Measurements from ENCODE around the gene NAA11.

NAA11 gene

DNA sequence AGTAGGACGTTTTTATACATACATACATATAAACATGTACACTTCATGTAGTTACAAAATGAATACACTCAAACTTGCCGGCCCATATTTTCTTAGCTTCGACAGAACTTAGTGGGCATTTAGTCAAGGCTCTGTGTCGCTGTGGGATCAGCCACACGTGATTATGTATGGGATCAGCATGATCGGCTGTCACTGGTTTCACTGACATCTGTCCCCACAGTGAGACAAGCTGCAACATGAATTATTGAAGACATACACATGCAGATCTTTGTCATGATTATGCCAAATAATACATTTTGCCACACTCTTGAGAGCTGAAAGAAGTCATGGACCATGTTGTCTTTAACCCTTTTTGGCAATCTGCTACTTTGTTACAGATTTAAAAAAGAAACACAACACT is 38.2 kb upstream of the NAA11 start:
- DNase-seq: no peak
- Histone ChIP-seq H2BK120ac (ENCODE audit: insufficient read depth, low read length, poor library complexity) (no peak overlapping the region), H4K12ac (ENCODE audit: low read depth, low read length) (no peak overlapping the region), H2BK5ac (ENCODE audit: low read depth, low read length, poor library complexity) (no peak overlapping the region), H3K23ac (ENCODE audit: low read length) (no peak overlapping the region), H4K91ac (ENCODE audit: low read depth, low read length) (no peak overlapping the region), H3K79me2 (ENCODE audit: control insufficient read depth, insufficient read depth, low read length, poor library complexity) (no peaks in the 10 kb centered on the region), H3K4ac (ENCODE audit: low read depth, low read length) (no peak overlapping the region), H2AFZ (ENCODE audit: insufficient read depth, low read length, poor library complexity) (no peak overlapping the region), H3K14ac (ENCODE audit: low read length) (no peak overlapping the region), H3K36me3 (ENCODE audit: control insufficient read depth in 1 of 2, insufficient read depth in 2 of 2, low read length in 2 of 2) (no peaks in the 10 kb centered on the region), H3K4me3 (ENCODE audit: low read depth, low read length) (no peak overlapping the region), H2AK5ac (ENCODE audit: low read length) (no peak overlapping the region), H3K18ac (ENCODE audit: low read length) (no peak overlapping the region), H3K4me2 (ENCODE audit: low read length) (no peak overlapping the region), H3K27ac (ENCODE audit: low read depth, low read length) (no peak overlapping the region), H3K4me1 (ENCODE audit: control insufficient read depth in 1 of 2, insufficient read depth in 2 of 2, low read length in 2 of 2) (no peaks in the 10 kb centered on the region), H2BK12ac (ENCODE audit: low read length) (no peak overlapping the region), H3K27me3 (ENCODE audit: insufficient read depth, low read length) (no peaks in the 10 kb centered on the region), H3K9me3 (ENCODE audit: insufficient read depth, low read depth, low read length) (no peaks in the 10 kb centered on the region), H4K8ac (ENCODE audit: low read depth, low read length) (no peak overlapping the region), H3K9ac (ENCODE audit: low read length) (no peak overlapping the region), H3K79me1 (ENCODE audit: low read length) (no peaks in the 10 kb centered on the region)
- WGBS (ENCODE audit: extremely low coverage, insufficient coverage, insufficient read length): no CpG with 5 or more reads among the region's 6 CpGs

DNA sequence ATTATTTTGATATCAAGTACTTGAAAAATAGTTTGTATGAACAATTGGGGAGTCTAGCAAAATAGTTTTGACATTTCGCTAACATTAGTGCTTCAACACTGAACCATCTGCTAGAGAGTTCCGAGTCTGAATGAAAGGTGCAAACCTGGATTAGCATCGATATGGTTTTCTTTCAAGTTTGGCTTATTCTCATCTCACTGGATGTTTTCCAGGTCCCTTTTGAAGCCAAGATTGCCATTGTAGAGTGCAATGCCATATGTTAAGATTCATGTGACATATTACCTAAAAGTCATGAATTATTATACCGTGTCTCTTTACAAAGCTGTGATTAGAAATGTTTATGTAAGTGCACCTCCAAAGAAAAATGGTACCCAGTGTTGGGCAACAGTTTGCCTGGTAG is 36.8 kb upstream of the NAA11 start:
- no peak overlapping the region for H2BK12ac ChIP-seq (ENCODE audit: low read length)
- no CpG with 5 or more reads among the region's 4 CpGs for WGBS (ENCODE audit: extremely low coverage, insufficient coverage, insufficient read length)

DNA sequence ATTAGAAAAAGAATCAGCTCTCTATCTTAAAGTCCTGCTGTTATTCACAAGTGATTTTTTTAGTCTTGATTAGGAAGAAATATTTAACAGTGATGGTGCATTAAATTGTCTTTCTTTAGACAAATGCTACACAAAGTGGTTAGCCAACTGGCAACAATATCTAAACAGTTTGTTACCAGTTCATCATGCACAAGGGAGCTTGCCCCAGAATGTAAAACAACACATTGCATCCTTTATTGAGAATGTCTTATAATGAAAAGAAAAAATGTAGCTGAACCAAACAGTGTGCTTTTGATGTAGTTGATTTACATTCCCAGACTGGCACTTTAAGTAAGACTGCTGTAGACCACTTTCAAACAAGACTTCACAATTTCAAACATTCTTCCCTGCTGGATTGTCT is 34.1 kb upstream of the NAA11 start:
- Histone ChIP-seq H2BK12ac (ENCODE audit: low read length) (no peak overlapping the region), H3K14ac (ENCODE audit: low read length) (no peak overlapping the region), H2BK120ac (ENCODE audit: insufficient read depth, low read length, poor library complexity) (no peak overlapping the region), H3K36me3 (ENCODE audit: control insufficient read depth in 1 of 2, insufficient read depth in 2 of 2, low read length in 2 of 2) (no peaks in the 10 kb centered on the region), H2AK5ac (ENCODE audit: low read length) (no peak overlapping the region), H3K23ac (ENCODE audit: low read length) (no peak overlapping the region), H3K9ac (ENCODE audit: low read length) (no peak overlapping the region), H4K12ac (ENCODE audit: low read depth, low read length) (no peak overlapping the region), H4K8ac (ENCODE audit: low read depth, low read length) (no peak overlapping the region), H3K27ac (ENCODE audit: low read depth, low read length) (no peak overlapping the region), H3K4ac (ENCODE audit: low read depth, low read length) (no peak overlapping the region), H2BK5ac (ENCODE audit: low read depth, low read length, poor library complexity) (no peak overlapping the region), H3K18ac (ENCODE audit: low read length) (no peak overlapping the region), H3K79me2 (ENCODE audit: control insufficient read depth, insufficient read depth, low read length, poor library complexity) (no peaks in the 10 kb centered on the region), H3K9me3 (ENCODE audit: insufficient read depth, low read depth, low read length) (no peaks in the 10 kb centered on the region), H2AFZ (ENCODE audit: insufficient read depth, low read length, poor library complexity) (no peak overlapping the region), H3K79me1 (ENCODE audit: low read length) (no peaks in the 10 kb centered on the region), H3K4me1 (ENCODE audit: control insufficient read depth in 1 of 2, insufficient read depth in 2 of 2, low read length in 2 of 2) (no peaks in the 10 kb centered on the region), H4K91ac (ENCODE audit: low read depth, low read length) (no peak overlapping the region), H3K4me3 (ENCODE audit: low read depth, low read length) (no peak overlapping the region), H3K4me2 (ENCODE audit: low read length) (no peak overlapping the region), H3K27me3 (ENCODE audit: insufficient read depth, low read length) (no peaks in the 10 kb centered on the region)
- no peak for DNase-seq

More for the DNA sequence above, 36.8 kb upstream of the NAA11 start:
- no peaks in the 10 kb centered on the region for H3K27me3 ChIP-seq (ENCODE audit: insufficient read depth, low read length)
- H3K4me2 ChIP-seq (ENCODE audit: low read length): no peak overlapping the region
- H3K4me3 ChIP-seq (ENCODE audit: low read depth, low read length): no peak overlapping the region
- no peak overlapping the region for H2BK5ac ChIP-seq (ENCODE audit: low read depth, low read length, poor library complexity)
- no peak overlapping the region for H2AFZ ChIP-seq (ENCODE audit: insufficient read depth, low read length, poor library complexity)
- no peak overlapping the region for H3K27ac ChIP-seq (ENCODE audit: low read depth, low read length)
- no peak overlapping the region for H4K91ac ChIP-seq (ENCODE audit: low read depth, low read length)
- H3K79me2 ChIP-seq (ENCODE audit: control insufficient read depth, insufficient read depth, low read length, poor library complexity): no peaks in the 10 kb centered on the region
- H3K18ac ChIP-seq (ENCODE audit: low read length): no peak overlapping the region
- no peak overlapping the region for H4K8ac ChIP-seq (ENCODE audit: low read depth, low read length)
- H2BK120ac ChIP-seq (ENCODE audit: insufficient read depth, low read length, poor library complexity): no peak overlapping the region
- no peak overlapping the region for H4K12ac ChIP-seq (ENCODE audit: low read depth, low read length)
- H2AK5ac ChIP-seq (ENCODE audit: low read length): no peak overlapping the region
- H3K9ac ChIP-seq (ENCODE audit: low read length): no peak overlapping the region
- no peaks in the 10 kb centered on the region for H3K9me3 ChIP-seq (ENCODE audit: insufficient read depth, low read depth, low read length)
- no peaks in the 10 kb centered on the region for H3K4me1 ChIP-seq (ENCODE audit: control insufficient read depth in 1 of 2, insufficient read depth in 2 of 2, low read length in 2 of 2)
- no peaks in the 10 kb centered on the region for H3K79me1 ChIP-seq (ENCODE audit: low read length)
- no peak overlapping the region for H3K4ac ChIP-seq (ENCODE audit: low read depth, low read length)
- no peak overlapping the region for H3K14ac ChIP-seq (ENCODE audit: low read length)
- H3K36me3 ChIP-seq (ENCODE audit: control insufficient read depth in 1 of 2, insufficient read depth in 2 of 2, low read length in 2 of 2): no peaks in the 10 kb centered on the region
- DNase-seq: no peak
- H3K23ac ChIP-seq (ENCODE audit: low read length): no peak overlapping the region

DNA sequence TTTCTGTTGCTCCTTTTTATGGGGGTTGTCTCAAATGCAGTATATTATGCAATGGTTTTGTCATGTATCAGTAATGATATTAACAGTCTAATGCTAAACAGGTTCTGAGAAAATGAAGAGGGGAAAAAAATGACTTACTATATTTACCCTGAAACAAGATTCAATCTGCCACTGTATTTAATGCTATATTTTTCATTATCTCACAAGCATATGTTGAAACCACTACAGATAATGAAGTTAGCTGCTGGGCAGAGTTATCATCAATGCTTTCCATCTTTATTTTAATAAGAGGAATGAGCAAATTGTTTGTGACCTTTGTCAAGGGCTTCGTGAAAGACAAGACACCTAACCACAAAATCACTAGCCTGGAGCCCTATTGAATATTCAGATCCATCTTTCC is 32.6 kb upstream of the NAA11 start:
- Histone ChIP-seq H3K9me3 (ENCODE audit: insufficient read depth, low read depth, low read length) (no peaks in the 10 kb centered on the region), H2BK120ac (ENCODE audit: insufficient read depth, low read length, poor library complexity) (no peak overlapping the region), H3K79me2 (ENCODE audit: control insufficient read depth, insufficient read depth, low read length, poor library complexity) (no peaks in the 10 kb centered on the region), H3K4ac (ENCODE audit: low read depth, low read length) (no peak overlapping the region), H3K27me3 (ENCODE audit: insufficient read depth, low read length) (no peaks in the 10 kb centered on the region), H3K4me1 (ENCODE audit: control insufficient read depth in 1 of 2, insufficient read depth in 2 of 2, low read length in 2 of 2) (no peaks in the 10 kb centered on the region), H4K8ac (ENCODE audit: low read depth, low read length) (no peak overlapping the region), H3K18ac (ENCODE audit: low read length) (no peak overlapping the region), H3K27ac (ENCODE audit: low read depth, low read length) (no peak overlapping the region), H3K36me3 (ENCODE audit: control insufficient read depth in 1 of 2, insufficient read depth in 2 of 2, low read length in 2 of 2) (no peaks in the 10 kb centered on the region), H4K12ac (ENCODE audit: low read depth, low read length) (no peak overlapping the region), H2AFZ (ENCODE audit: insufficient read depth, low read length, poor library complexity) (no peak overlapping the region), H3K14ac (ENCODE audit: low read length) (no peak overlapping the region), H3K23ac (ENCODE audit: low read length) (no peak overlapping the region), H3K79me1 (ENCODE audit: low read length) (no peaks in the 10 kb centered on the region), H2BK5ac (ENCODE audit: low read depth, low read length, poor library complexity) (no peak overlapping the region), H3K9ac (ENCODE audit: low read length) (no peak overlapping the region), H2BK12ac (ENCODE audit: low read length) (no peak overlapping the region), H3K4me2 (ENCODE audit: low read length) (no peak overlapping the region), H3K4me3 (ENCODE audit: low read depth, low read length) (no peak overlapping the region), H2AK5ac (ENCODE audit: low read length) (no peak overlapping the region), H4K91ac (ENCODE audit: low read depth, low read length) (no peak overlapping the region)
- no CpG with 5 or more reads among the region's 1 CpG for WGBS (ENCODE audit: extremely low coverage, insufficient coverage, insufficient read length)
- no peak for DNase-seq

DNA sequence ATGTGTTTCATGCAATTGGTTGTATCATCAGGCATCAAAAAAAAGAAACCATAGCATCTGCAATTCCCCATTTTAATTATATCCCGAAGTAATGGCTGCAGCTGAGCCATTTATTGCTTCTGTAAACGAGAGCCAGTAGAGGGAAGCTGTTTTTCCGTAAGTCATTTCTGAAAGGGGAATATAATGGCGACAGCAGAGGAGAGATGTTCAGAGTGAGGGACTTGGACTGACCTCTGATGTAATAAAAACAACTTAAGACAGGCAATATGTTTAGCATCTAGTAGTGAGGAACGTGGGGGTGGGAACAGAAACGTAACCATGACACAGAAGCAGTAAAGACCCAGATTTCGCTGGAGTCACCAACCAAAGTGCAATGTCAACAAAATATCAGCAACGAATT is 31.5 kb upstream of the NAA11 start:
- Histone ChIP-seq H2AK5ac (ENCODE audit: low read length) (no peak overlapping the region), H3K23ac (ENCODE audit: low read length) (no peak overlapping the region), H3K79me1 (ENCODE audit: low read length) (no peaks in the 10 kb centered on the region), H4K12ac (ENCODE audit: low read depth, low read length) (no peak overlapping the region), H2AFZ (ENCODE audit: insufficient read depth, low read length, poor library complexity) (no peak overlapping the region), H3K27me3 (ENCODE audit: insufficient read depth, low read length) (no peaks in the 10 kb centered on the region), H2BK120ac (ENCODE audit: insufficient read depth, low read length, poor library complexity) (no peak overlapping the region), H3K9ac (ENCODE audit: low read length) (no peak overlapping the region), H3K4ac (ENCODE audit: low read depth, low read length) (no peak overlapping the region), H3K4me1 (ENCODE audit: control insufficient read depth in 1 of 2, insufficient read depth in 2 of 2, low read length in 2 of 2) (no peaks in the 10 kb centered on the region), H3K4me2 (ENCODE audit: low read length) (no peak overlapping the region), H3K36me3 (ENCODE audit: control insufficient read depth in 1 of 2, insufficient read depth in 2 of 2, low read length in 2 of 2) (no peaks in the 10 kb centered on the region), H4K91ac (ENCODE audit: low read depth, low read length) (no peak overlapping the region), H2BK5ac (ENCODE audit: low read depth, low read length, poor library complexity) (no peak overlapping the region), H3K27ac (ENCODE audit: low read depth, low read length) (no peak overlapping the region), H3K18ac (ENCODE audit: low read length) (no peak overlapping the region), H3K4me3 (ENCODE audit: low read depth, low read length) (no peak overlapping the region), H4K8ac (ENCODE audit: low read depth, low read length) (no peak overlapping the region), H2BK12ac (ENCODE audit: low read length) (no peak overlapping the region), H3K9me3 (ENCODE audit: insufficient read depth, low read depth, low read length) (no peaks in the 10 kb centered on the region), H3K79me2 (ENCODE audit: control insufficient read depth, insufficient read depth, low read length, poor library complexity) (no peaks in the 10 kb centered on the region), H3K14ac (ENCODE audit: low read length) (no peak overlapping the region)
- DNase-seq: no peak
- no CpG with 5 or more reads among the region's 8 CpGs for WGBS (ENCODE audit: extremely low coverage, insufficient coverage, insufficient read length)

Measured in trophoblast cell (in vitro differentiated cells and primary cell).